Measurements from ENCODE around the gene ZIK1.

GRCh38 chr19:57537953-57538547 is 45.9 kb upstream of the ZIK1 start:
- no peak for TF ChIP-seq CTCF (IDR thresholded peaks at IDR 0.05)
- no peak for TF ChIP-seq POLR2A (IDR thresholded peaks at IDR 0.05)

Data from uterus (tissue), 2 donors.